Endothelial cell of umbilical vein (primary cell): ENCODE data around the gene CDC16.
"Not testable (repeated sequence)": the region's sequence is repeated elsewhere in the genome, so short reads cannot be mapped to it uniquely, and the experiment has no call there.

Experiments
- CTCF ChIP-seq, 2 donors: IDR thresholded peaks; 1 replicate in 1 of 2; 2 replicates in 1 of 2; pipeline ENCODE4 v1.5.1; 2011; ENCODE audit warnings: low read length in 2 of 2, mild to moderate bottlenecking in 2 of 2, moderate library complexity in 2 of 2, control low read depth in 1 of 2, inconsistent platforms in 1 of 2, low read depth in 1 of 2; ENCODE audit not compliant: insufficient read depth in 1 of 2; ENCODE audit errors: extremely low read depth in 1 of 2
- MAX ChIP-seq: IDR thresholded peaks from 2 replicates; pipeline ENCODE4 v1.6.1; 2011; ENCODE audit not compliant: insufficient read depth, insufficient read length
- POLR2A ChIP-seq: IDR thresholded peaks from 2 replicates; pipeline ENCODE4 v1.6.1; 2012; ENCODE audit warnings: low read depth, mild to moderate bottlenecking, control low read depth, low read length
- POLR2AphosphoS5 ChIP-seq: IDR thresholded peaks from 2 replicates; pipeline ENCODE4 v1.6.1; 2012; ENCODE audit warnings: low read depth, mild to moderate bottlenecking, control low read depth, low read length, moderate library complexity; ENCODE audit not compliant: insufficient read depth

- not testable (repeated sequence) for TF ChIP-seq POLR2A; CTCF (IDR thresholded peaks at IDR 0.05; ENCODE audit: extremely low read depth in 1 of 2, insufficient read depth in 1 of 2, low read depth in 1 of 2, low read length in 2 of 2); POLR2AphosphoS5; MAX
Observed at GRCh38 chr13:114251639-114252440, 17.1 kb downstream of the CDC16 start.
